ENCODE measurements around the gene PCDHA7. TPM values are rescaled to one million over a fixed set of nuclear protein-coding genes. Genes with fewer than 3 reads are reported as not detected.
A peak's percentile ranks its signal among the peaks of the same experiment; 100 is the strongest.
"Not testable (repeated sequence)": the region's sequence is repeated elsewhere in the genome, so short reads cannot be mapped to it uniquely, and the experiment has no call there.

The PCDHA7 gene
- total RNA-seq, 1 donor: 0.27 TPM

DNA sequence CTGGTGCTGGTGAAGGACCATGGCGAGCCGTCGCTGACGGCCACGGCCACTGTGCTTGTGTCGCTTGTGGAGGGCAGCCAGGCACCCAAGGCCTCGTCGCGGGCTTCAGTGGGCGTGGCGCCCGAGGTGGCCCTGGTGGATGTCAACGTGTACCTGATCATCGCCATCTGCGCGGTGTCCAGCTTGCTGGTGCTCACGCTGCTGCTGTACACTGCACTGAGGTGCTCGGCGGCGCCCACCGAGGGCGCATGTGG, 23.8 kb downstream of the PCDHA7 start:
- DNase-seq (ENCODE audit: low read depth in 2 of 3, low spot score in 2 of 3): no peak

DNA sequence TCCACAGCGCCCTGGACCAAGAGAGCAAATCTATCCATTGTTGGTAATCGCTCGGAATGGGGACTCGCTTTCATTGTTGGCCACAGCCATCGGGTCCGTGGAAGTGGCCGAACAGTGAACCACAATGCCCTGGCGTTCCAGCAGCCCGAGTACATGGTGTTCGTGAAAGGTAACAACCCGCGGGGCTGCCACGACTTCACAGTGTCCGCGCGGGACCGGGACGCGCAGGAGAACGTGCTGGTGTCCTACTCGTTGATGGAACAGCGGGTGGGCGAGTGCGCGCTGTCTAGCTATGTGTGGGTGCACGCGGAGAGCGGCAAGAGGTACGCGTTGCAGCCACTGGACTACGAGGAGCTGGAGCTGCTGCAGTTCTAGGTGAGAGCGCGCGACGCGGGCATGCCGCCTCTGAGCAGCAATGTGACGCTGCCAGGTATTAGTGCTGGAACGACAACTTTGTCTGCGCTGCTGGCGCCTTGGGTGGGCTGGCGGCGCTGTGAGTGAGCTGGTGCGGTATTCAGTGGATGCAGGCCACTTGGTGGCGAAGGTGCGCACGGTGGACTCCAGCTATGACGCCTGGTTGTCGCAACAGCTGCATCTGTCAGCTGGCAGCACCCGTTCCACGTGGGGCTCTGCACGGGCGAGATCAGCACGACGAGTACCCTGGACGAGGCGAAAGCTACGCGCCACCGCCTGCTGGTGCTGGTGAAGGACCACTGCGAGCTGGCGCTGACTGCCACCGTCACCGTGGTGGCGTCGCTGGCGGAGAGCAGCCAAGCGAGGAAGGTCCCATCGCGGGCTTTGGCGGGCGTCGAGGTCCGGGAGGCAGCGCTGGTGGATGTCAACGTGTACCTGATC, 28.6 kb downstream of the PCDHA7 start:
- DNase-seq (ENCODE audit: low read depth in 2 of 3, low spot score in 2 of 3): no peak

DNA sequence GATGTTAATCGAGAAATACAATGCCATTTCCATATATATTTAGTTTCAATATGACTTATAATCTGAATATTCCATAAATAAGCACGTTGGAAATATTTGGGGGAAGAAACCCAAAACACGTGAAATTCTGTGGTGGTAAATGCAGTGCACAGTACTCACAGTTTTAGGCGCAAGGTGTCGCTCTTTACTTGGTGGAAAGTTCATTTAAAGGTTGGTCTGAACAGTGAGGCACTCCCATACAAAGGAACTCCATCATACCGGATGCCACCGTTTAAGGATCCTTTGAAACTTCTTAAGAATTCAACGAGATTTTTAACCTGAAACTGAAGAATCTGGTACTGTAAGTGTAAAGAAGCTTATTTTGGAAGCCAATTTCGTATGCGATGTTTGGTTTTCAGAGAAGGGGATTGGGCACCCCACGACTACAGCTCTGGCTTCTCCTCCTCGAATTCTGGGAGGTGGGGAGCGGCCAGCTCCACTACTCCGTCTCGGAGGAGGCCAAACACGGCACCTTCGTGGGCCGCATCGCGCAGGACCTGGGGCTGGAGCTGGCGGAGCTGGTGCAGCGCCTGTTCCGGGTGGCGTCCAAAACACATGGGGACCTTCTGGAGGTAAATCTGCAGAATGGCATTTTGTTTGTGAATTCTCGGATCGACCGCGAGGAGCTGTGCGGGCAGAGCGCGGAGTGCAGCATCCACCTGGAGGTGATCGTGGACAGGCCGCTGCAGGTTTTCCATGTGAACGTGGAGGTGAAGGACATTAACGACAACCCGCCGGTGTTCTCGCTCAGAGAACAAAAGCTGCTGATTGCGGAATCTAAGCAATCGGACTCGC, 34.9 kb downstream of the PCDHA7 start, which contains the start of gene PCDHA11:
Gene PCDHA11, plus strand, starts transcription at position 237 of the 834 bp plus-strand sequence. Its CDS starts 147 bp downstream, at position 384.
- peak in 1 of 3 donors; percentile 1 for DNase-seq (ENCODE audit: low read depth in 2 of 3, low spot score in 2 of 3)

DNA sequence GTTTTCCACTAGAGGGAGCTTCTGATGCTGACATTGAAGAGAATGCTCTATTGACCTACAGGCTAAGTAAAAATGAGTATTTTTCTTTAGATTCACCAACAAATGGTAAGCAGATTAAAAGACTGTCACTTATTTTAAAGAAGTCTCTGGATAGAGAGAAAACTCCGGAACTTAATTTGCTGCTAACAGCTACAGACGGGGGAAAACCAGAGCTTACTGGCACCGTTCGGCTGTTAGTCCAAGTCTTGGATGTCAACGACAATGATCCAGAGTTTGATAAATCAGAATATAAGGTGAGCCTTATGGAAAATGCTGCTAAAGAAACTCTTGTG, 35.5 kb downstream of the PCDHA7 start:
- DNase-seq (ENCODE audit: low read depth in 2 of 3, low spot score in 2 of 3): no peak

DNA sequence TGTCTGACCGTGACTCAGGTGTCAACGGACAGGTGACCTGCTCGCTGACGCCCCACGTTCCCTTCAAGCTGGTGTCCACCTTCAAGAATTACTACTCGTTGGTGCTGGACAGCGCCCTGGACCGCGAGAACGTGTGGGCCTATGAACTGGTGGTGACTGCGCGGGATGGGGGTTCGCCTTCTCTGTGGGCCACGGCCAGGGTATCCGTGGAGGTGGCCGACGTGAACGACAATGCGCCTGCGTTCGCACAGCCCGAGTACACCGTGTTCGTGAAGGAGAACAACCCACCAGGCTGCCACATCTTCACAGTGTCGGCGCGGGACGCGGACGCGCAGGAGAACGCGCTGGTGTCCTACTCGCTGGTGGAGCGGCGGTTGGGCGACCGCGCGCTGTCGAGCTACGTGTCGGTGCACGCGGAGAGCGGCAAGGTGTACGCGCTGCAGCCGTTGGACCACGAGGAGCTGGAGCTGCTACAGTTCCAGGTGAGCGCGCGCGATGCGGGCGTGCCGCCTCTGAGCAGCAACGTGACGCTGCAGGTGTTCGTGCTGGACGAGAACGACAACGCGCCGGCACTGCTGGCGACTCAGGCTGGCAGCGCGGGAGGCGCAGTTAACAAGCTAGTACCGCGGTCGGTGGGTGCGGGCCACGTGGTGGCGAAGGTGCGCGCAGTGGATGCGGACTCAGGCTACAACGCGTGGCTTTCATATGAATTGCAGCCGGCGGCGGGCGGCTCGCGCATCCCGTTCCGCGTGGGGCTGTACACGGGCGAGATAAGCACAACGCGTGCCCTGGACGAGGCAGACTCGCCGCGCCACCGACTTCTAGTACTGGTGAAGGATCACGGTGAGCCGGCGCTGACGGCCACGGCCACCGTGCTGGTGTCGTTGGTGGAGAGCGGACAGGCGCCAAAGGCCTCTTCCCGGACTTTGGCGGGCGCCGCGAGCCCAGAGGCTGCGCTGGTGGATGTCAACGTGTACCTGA, 36.4 kb downstream of the PCDHA7 start:
- DNase-seq (ENCODE audit: low read depth in 2 of 3, low spot score in 2 of 3): no peak

DNA sequence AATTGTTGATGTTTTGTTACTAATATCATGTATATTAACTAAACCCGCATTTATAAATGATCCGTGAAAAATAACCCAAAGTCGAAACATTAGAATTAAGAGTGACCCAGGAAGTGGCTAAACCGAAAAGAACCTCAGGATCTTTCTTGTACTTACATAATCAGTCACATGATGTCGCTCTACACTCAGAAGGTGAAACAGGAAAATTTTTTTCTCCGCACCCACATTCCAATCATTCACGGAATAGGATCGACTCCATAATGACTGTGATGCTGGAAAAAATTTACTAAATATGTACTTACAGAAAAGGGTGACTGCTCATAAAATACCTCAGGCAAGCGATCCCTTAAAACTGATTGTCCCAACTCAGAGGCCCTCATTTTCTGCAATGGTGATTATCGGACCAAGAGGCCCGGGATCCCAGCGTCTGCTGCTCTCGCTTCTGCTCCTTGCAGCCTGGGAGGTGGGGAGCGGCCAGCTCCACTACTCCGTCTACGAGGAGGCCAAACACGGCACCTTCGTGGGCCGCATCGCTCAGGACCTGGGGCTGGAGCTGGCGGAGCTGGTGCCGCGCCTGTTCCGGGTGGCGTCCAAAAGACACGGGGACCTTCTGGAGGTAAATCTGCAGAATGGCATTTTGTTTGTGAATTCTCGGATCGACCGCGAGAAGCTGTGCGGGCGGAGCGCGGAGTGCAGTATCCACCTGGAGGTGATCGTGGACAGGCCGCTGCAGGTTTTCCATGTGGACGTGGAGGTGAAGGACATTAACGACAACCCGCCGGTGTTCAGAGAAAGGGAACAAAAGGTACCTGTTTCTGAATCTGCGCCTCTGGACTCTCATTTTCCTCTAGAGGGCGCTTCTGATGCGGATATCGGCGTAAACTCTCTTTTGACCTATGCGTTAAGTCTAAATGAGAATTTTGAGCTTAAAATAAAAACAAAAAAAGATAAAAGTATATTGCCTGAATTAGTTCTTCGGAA, 41.3 kb downstream of the PCDHA7 start, which contains the start of gene PCDHA12:
Gene PCDHA12, plus strand, starts transcription at position 224 of the 981 bp plus-strand sequence. Its CDS starts 165 bp downstream, at position 389.
- DNase-seq (ENCODE audit: low read depth in 2 of 3, low spot score in 2 of 3): no peak

DNA sequence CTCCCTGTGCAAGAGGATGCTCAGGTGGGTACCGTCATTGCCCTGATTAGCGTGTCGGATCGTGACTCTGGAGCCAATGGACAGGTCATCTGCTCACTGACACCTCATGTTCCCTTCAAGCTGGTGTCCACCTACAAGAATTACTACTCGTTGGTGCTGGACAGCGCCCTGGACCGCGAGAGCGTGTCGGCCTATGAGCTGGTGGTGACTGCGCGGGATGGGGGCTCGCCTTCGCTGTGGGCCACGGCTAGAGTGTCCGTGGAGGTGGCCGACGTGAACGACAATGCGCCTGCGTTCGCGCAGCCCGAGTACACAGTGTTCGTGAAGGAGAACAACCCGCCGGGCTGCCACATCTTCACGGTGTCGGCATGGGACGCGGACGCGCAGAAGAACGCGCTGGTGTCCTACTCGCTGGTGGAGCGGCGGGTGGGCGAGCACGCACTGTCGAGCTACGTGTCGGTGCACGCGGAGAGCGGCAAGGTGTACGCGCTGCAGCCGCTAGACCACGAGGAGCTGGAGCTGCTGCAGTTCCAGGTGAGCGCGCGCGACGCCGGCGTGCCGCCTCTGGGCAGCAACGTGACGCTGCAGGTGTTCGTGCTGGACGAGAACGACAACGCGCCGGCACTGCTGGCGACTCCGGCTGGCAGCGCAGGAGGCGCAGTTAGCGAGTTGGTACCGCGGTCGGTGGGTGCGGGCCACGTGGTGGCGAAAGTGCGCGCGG, 42.6 kb downstream of the PCDHA7 start:
- not testable (repeated sequence) for DNase-seq (ENCODE audit: low read depth in 2 of 3, low spot score in 2 of 3)

DNA sequence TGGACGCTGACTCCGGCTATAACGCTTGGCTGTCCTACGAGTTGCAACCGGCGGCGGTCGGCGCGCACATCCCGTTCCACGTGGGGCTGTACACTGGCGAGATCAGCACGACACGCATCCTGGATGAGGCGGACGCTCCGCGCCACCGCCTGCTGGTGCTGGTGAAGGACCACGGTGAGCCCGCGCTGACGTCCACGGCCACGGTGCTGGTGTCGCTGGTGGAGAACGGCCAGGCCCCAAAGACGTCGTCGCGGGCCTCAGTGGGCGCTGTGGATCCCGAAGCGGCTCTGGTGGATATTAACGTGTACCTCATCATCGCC, 43.2 kb downstream of the PCDHA7 start:
- DNase-seq (ENCODE audit: low read depth in 2 of 3, low spot score in 2 of 3): no peak

DNA sequence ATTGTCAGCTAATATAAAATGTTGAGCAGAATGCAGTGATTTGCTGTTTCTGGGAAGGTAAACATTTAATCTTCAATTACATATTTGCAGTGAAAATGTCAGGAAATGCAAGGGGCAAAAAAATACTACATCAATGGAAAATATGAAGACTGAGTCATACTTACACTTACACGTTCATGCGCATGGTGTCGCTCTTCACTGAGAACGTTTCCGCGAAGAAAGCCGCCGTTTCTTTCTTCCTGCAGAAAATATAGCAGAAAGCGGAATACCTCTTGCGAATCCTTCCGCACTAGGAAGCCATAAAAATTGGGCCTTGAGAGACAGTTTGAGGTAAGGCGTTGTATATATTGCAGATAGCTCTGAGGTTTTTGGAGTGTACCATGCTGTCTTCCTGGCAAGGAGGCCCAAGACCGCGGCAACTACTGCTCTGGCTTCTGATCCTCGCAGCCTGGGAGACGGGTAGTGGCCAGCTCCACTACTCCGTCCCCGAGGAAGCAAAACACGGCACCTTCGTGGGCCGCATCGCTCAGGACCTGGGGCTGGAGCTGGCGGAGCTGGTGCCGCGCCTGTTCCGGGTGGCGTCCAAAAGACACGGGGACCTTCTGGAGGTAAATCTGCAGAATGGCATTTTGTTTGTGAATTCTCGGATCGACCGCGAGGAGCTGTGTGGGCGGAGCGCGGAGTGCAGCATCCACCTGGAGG, 48.0 kb downstream of the PCDHA7 start, which contains the start of gene PCDHA13:
Gene PCDHA13, plus strand, starts transcription at position 236 of the 702 bp plus-strand sequence. Its CDS starts 145 bp downstream, at position 381.
- no peak for DNase-seq (ENCODE audit: low read depth in 2 of 3, low spot score in 2 of 3)

DNA sequence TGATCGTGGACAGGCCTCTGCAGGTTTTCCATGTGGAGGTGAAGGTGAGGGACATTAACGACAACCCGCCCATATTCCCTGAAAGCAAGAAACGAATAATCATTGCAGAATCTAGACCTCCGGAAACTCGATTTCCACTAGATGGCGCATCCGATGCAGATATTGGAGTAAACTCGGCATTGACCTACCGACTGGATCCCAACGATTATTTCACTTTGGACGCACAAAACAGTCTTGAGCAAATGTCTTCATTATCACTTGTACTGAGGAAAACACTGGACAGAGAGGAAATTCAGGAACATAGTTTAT, 48.5 kb downstream of the PCDHA7 start:
- no peak for DNase-seq (ENCODE audit: low read depth in 2 of 3, low spot score in 2 of 3)

DNA sequence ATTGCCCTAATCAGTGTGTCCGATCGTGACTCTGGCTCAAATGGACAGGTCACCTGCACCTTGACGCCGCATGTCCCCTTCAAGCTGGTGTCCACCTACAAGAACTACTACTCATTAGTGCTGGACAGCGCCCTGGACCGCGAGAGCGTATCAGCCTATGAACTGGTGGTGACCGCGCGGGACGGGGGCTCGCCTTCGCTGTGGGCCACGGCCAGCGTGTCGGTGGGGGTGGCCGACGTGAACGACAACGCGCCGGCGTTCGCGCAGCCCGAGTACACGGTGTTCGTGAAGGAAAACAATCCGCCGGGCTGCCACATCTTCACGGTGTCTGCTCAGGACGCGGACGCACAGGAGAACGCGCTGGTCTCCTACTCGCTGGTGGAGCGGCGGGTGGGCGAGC, 49.3 kb downstream of the PCDHA7 start:
- no peak for DNase-seq (ENCODE audit: low read depth in 2 of 3, low spot score in 2 of 3)

DNA sequence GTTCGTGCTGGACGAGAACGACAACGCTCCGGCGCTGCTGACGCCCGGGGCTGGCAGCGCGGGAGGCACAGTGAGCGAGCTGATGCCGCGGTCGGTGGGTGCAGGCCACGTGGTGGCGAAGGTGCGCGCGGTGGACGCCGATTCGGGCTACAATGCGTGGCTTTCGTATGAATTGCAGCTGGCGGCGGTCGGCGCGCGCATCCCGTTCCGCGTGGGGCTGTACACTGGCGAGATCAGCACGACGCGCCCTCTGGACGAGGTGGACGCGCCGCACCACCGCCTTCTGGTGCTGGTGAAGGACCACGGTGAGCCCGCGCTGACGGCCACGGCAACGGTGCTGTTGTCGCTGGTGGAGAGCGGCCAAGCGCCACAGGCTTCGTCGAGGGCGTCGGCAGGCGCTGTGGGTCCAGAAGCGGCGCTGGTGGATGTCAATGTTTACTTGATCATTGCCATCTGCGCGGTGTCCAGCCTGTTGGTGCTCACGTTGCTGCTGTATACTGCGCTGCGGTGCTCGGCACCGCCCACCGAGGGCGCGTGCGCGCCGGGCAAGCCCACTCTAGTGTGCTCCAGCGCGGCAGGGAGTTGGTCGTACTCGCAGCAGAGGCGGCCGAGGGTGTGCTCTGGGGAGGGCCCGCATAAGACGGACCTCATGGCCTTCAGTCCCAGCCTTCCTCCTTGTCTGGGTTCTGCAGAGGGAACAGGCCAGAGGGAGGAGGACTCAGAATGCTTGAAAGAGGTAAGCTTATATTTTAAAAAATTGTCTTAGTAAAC, 50.0 kb downstream of the PCDHA7 start:
- DNase-seq (ENCODE audit: low read depth in 2 of 3, low spot score in 2 of 3): no peak

Other genes with a start within 250 kb of the PCDHA7 start
- 5.4 TPM for gene CD14, start 201.1 kb upstream of the PCDHA7 start, total RNA-seq
- gene TMCO6, start 194.8 kb upstream of the PCDHA7 start, total RNA-seq: 25.3 TPM
- gene NDUFA2, start 186.6 kb upstream of the PCDHA7 start, total RNA-seq: 27.2 TPM
- 61.1 TPM for gene IK, start 186.4 kb upstream of the PCDHA7 start, total RNA-seq
- 18.3 TPM for gene WDR55, start 169.4 kb upstream of the PCDHA7 start, total RNA-seq
- 0.54 TPM for gene DND1, start 160.7 kb upstream of the PCDHA7 start, total RNA-seq
- gene HARS1, start 142.9 kb upstream of the PCDHA7 start, total RNA-seq: 41.2 TPM
- 24.0 TPM for gene HARS2, start 142.8 kb upstream of the PCDHA7 start, total RNA-seq
- gene ZMAT2, start 133.8 kb upstream of the PCDHA7 start, total RNA-seq: 22.1 TPM
- gene PCDHA1, start 48.1 kb upstream of the PCDHA7 start, total RNA-seq: not detected
- under 0.01 TPM for gene PCDHA2, start 39.4 kb upstream of the PCDHA7 start, total RNA-seq
- under 0.01 TPM for gene PCDHA3, start 33.2 kb upstream of the PCDHA7 start, total RNA-seq
- 0.27 TPM for gene PCDHA4, start 27.2 kb upstream of the PCDHA7 start, total RNA-seq
- under 0.01 TPM for gene PCDHA5, start 12.7 kb upstream of the PCDHA7 start, total RNA-seq
- under 0.01 TPM for gene PCDHA6, start 6.3 kb upstream of the PCDHA7 start, total RNA-seq
- under 0.01 TPM for gene PCDHA8, start 6.9 kb downstream of the PCDHA7 start, total RNA-seq
- gene PCDHA9, start 14.1 kb downstream of the PCDHA7 start, total RNA-seq: under 0.01 TPM
- under 0.01 TPM for gene PCDHA10, start 21.6 kb downstream of the PCDHA7 start, total RNA-seq
- gene PCDHA11, start 34.7 kb downstream of the PCDHA7 start, total RNA-seq: under 0.01 TPM
- under 0.01 TPM for gene PCDHA12, start 41.0 kb downstream of the PCDHA7 start, total RNA-seq
- not detected for gene PCDHA13, start 47.9 kb downstream of the PCDHA7 start, total RNA-seq
- under 0.01 TPM for gene PCDHAC1, start 92.0 kb downstream of the PCDHA7 start, total RNA-seq
- gene PCDHAC2, start 132.2 kb downstream of the PCDHA7 start, total RNA-seq: under 0.01 TPM
- gene PCDHB1, start 217.1 kb downstream of the PCDHA7 start, total RNA-seq: under 0.01 TPM